Astrocyte of the spinal cord (primary cell): Measurements from ENCODE around the gene SETBP1.
A peak's percentile ranks its signal among the peaks of the same experiment; 100 is the strongest.

ENCODE experiments used
- DNase-seq: peaks from one replicate; pipeline ENCODE4 v3.0.0; 2011; ENCODE audit warnings: low read depth, low spot score
- H3K4me3 ChIP-seq: 2 replicates; pipeline ENCODE4 v1.5.1; 2011; ENCODE audit warnings: low read depth, mild to moderate bottlenecking, low read length, moderate library complexity
- CTCF ChIP-seq: IDR thresholded peaks from 2 replicates; pipeline ENCODE4 v1.5.1; 2012; ENCODE audit warnings: low read depth, mild to moderate bottlenecking, low read length, inconsistent platforms
- in situ Hi-C: cut with HindIII; loops from 2 replicates; pipeline ENCODE4 v1.10.0; 2017; ENCODE audit warnings: low sequenced_read_pairs

SETBP1 gene

DNA sequence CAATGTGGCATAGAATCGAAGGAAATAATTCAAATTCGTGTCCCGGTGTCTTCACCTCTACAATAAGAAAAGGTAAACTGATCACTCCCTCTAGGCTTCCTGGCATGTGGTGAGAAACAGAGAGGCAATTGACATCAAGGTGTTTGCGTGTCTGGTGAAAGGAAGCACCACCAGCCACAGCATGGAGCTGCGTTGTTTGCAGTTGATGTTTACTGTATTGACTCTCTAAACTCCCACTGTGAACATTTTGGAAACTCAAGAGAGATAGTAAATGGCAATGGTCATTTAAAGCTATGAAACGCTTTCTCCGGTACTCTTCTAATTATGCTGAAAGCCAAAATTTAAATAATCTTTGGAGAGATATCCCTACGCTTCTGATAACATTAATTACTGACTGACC lies 82.6 kb downstream of the SETBP1 start:
- no peak for TF ChIP-seq CTCF
- H3K4me3 ChIP-seq, result no peak overlapping the region
- in situ Hi-C loops, result no loop called here
- DNase-seq, result no peak

DNA sequence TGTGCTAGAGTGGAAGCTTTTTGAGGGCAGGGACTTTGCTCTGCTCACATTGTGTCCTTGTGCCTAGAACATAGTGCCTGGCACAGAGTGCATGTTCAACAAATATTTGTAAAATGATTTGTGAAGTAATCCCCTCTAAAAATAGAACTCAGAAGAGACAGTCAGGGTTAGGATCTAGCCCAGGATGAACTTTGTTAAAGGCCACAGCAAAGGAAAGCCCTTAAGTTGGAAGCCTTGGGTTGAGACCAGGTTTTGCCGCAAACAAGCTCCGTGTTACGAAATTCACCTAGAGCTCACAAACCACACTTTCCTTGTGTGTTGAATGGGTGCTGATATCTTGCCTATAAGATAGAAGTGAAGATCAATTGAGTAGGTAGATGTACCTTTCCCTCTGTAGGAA lies 84.2 kb downstream of the SETBP1 start:
- no peak for DNase-seq
- in situ Hi-C loops, result no loop called here
- H3K4me3 ChIP-seq, result no peak overlapping the region
- no peak for TF ChIP-seq CTCF

DNA sequence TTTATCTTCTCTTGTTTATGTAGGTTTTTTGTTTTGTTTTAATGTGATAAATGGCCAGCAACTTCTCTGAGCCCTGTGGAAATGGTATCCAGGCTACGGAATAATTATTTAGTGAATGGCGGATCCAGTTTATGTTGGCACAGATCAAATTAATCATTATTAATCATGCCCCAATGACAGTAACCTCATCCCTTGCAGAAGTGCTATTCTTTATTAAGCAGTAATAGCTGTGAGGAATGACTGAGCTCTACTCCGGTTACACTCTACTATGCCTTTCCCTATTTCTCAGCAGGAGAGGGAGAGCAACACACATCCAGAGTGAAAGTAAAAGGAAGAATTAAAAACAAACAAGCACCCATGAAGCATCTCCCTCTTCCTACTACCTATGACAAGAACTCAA lies 84.8 kb downstream of the SETBP1 start:
- H3K4me3 ChIP-seq, result no peak overlapping the region
- in situ Hi-C loops, result no loop called here
- TF ChIP-seq CTCF, result no peak
- DNase-seq, result peak; percentile 30

- TF ChIP-seq CTCF, result no peak
- H3K4me3 ChIP-seq, result no peak overlapping the region
- in situ Hi-C loops, result no loop called here
- no peak for DNase-seq
Observed at GRCh38 chr18:44766450-44766849, 85.8 kb downstream of the SETBP1 start.

- in situ Hi-C loops, result no loop called here
- no peak for TF ChIP-seq CTCF
- H3K4me3 ChIP-seq, result no peak overlapping the region
- DNase-seq, result no peak
Observed at GRCh38 chr18:44767807-44768206, 87.1 kb downstream of the SETBP1 start.

GRCh38 chr18:44770641-44771040 lies 90.0 kb downstream of the SETBP1 start:
- no peak for DNase-seq
- no peak overlapping the region for H3K4me3 ChIP-seq
- TF ChIP-seq CTCF, result no peak
- in situ Hi-C loops, result no loop called here

DNA sequence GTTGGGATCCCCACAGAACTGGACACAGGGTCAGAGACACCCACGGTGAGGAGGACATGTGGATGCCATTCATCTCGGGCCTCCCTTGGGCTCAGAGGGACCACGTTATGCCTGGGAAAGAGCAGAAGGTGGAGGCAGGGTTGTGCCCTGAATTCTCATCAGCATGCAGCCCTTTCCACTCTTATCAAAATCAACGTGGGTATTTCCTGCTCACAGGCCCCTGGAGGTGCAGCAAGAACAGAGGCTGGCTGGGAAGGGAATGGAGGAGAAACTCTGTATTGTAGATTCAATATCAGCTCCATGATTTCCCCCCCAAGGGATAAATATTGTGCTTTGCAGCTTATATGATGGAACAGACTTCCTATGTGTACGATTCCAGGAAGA lies 90.9 kb downstream of the SETBP1 start:
- in situ Hi-C loops, result no loop called here
- TF ChIP-seq CTCF, result no peak
- no peak overlapping the region for H3K4me3 ChIP-seq
- no peak for DNase-seq
